HG02678 (cell line): ENCODE results near the gene ZMYND11.

Experiments used
- ATAC-seq: cut with Tn5 transposase; IDR thresholded peaks from one replicate; pipeline ENCODE4 v1.9.1; 2021; ENCODE audit warnings: mild to moderate bottlenecking, moderate library complexity; ENCODE audit not compliant: unreplicated experiment

Gene ZMYND11

GRCh38 chr10:190216-190615, 55.0 kb downstream of the ZMYND11 start:
- no peak for ATAC-seq

GRCh38 chr10:191703-192518, 56.7 kb downstream of the ZMYND11 start:
- no peak for ATAC-seq

- ATAC-seq = no peak
Measured at GRCh38 chr10:194281-194680, 59.0 kb downstream of the ZMYND11 start.

- ATAC-seq = no peak
Measured at GRCh38 chr10:200405-200804, 65.2 kb downstream of the ZMYND11 start.

- ATAC-seq = no peak
Measured at GRCh38 chr10:201328-201771, 66.1 kb downstream of the ZMYND11 start.

GRCh38 chr10:208616-209015, 73.4 kb downstream of the ZMYND11 start:
- no peak for ATAC-seq

GRCh38 chr10:209357-209756, 74.1 kb downstream of the ZMYND11 start:
- no peak for ATAC-seq

GRCh38 chr10:210297-210696, 75.0 kb downstream of the ZMYND11 start:
- ATAC-seq = no peak

GRCh38 chr10:215444-215843, 80.2 kb downstream of the ZMYND11 start:
- ATAC-seq = no peak

- ATAC-seq = no peak
Measured at GRCh38 chr10:218798-219197, 83.5 kb downstream of the ZMYND11 start.

- ATAC-seq = no peak
Measured at GRCh38 chr10:219731-220472, 84.6 kb downstream of the ZMYND11 start.

- no peak for ATAC-seq
Measured at GRCh38 chr10:224571-224970, 89.3 kb downstream of the ZMYND11 start.

GRCh38 chr10:226018-226417, 90.8 kb downstream of the ZMYND11 start:
- no peak for ATAC-seq

GRCh38 chr10:227014-227413, 91.8 kb downstream of the ZMYND11 start:
- ATAC-seq = no peak

GRCh38 chr10:228366-228765, 93.1 kb downstream of the ZMYND11 start:
- no peak for ATAC-seq

GRCh38 chr10:230758-231157, 95.5 kb downstream of the ZMYND11 start:
- no peak for ATAC-seq

- no peak for ATAC-seq
Measured at GRCh38 chr10:232061-232460, 96.8 kb downstream of the ZMYND11 start.

GRCh38 chr10:232878-233277, 97.6 kb downstream of the ZMYND11 start:
- ATAC-seq = no peak

GRCh38 chr10:234708-235406, 99.6 kb downstream of the ZMYND11 start:
- no peak for ATAC-seq

- ATAC-seq = no peak
Measured at GRCh38 chr10:235915-236314, 100.7 kb downstream of the ZMYND11 start.

GRCh38 chr10:239109-239508, 103.9 kb downstream of the ZMYND11 start:
- ATAC-seq = no peak

GRCh38 chr10:241451-241850, 106.2 kb downstream of the ZMYND11 start:
- no peak for ATAC-seq
